Esophagus squamous epithelium (tissue), 5 donors: ENCODE data around the gene NEDD4L. TPM values are rescaled to one million over a fixed set of nuclear protein-coding genes. Genes with fewer than 3 reads are reported as not detected.
A peak's percentile ranks its signal among the peaks of the same experiment; 100 is the strongest.

Experiments used
- DNase-seq: peaks from one replicate; lab custom pipeline; 2025; lab: John Stamatoyannopoulos, UW
- H3K27ac ChIP-seq, 4 donors: fragments of 200-600 bp; sonication (generic); one replicate each; pipeline ENCODE4 v1.5.1; 2016 to 2019; ENCODE audit warnings: mild to moderate bottlenecking in 1 of 4
- H3K27me3 ChIP-seq, 4 donors: fragments of 200-600 bp; sonication (generic); 1 replicate in 3 of 4; 2 replicates in 1 of 4; pipeline versions ENCODE4 v1.5.1 to v1.6.0; 2017 to 2021; ENCODE audit warnings: antibody characterized with exemption in 1 of 4
- H3K36me3 ChIP-seq, 3 donors: fragments of 200-600 bp; sonication (generic); one replicate each; pipeline ENCODE4 v1.5.1; 2016 to 2019
- H3K4me1 ChIP-seq, 3 donors: fragments of 200-600 bp; sonication (generic); one replicate each; pipeline ENCODE4 v1.5.1; 2017 to 2019
- H3K4me3 ChIP-seq, 4 donors: fragments of 200-600 bp; sonication (generic); 1 replicate in 3 of 4; 2 replicates in 1 of 4; pipeline ENCODE4 v1.5.1; 2016 to 2019; ENCODE audit warnings: mild to moderate bottlenecking in 2 of 4, moderate library complexity in 1 of 4
- H3K9me3 ChIP-seq, 3 donors: fragments of 200-600 bp; sonication (generic); one replicate each; pipeline ENCODE4 v1.5.1; 2016 to 2019
- POLR2A ChIP-seq, 4 donors: fragments of 450-650 bp; IDR thresholded peaks; one replicate each; pipeline ENCODE4 v1.6.1; 2017; ENCODE audit warnings: antibody characterized with exemption in 4 of 4, mild to moderate bottlenecking in 4 of 4, moderate library complexity in 3 of 4
- WGBS, 2 donors: methylation state at CpG; one replicate each; pipeline ENCODE4 v1.1.5; 2018; 5-methylcytosine and 5-hydroxymethylcytosine counted together
- intact Hi-C: fragments of 100-400 bp; cut with DNase I; formaldehyde crosslinking; loops from one replicate; pipeline ENCODE4 v1.15.0; 2022
- total RNA-seq, 4 donors: library from RNA; depleted of rRNA; stranded (reverse); fragments of >200 nt; gene quantifications; one replicate each; pipeline ENCODE4 v1.1.0, GENCODE V29; 2016
- TF ChIP-seq, protein P1 (sequence below), 6 experiments: fragments of 450-650 bp in 4 of 6; fragments of 200-600 bp in 2 of 6; sonication (generic) in 2 of 6; IDR thresholded peaks; one replicate each; pipeline ENCODE4 v1.5.1; 2016 to 2019; ENCODE audit warnings: antibody characterized with exemption in 6 of 6, mild to moderate bottlenecking in 4 of 6, moderate library complexity in 4 of 6
- donor health status: DM: yes; HTN: yes; CAD: no.

The NEDD4L gene
- total RNA-seq, 4 donors from 2014 or later: 17.0 to 27.6 (median 21.9) TPM

DNA sequence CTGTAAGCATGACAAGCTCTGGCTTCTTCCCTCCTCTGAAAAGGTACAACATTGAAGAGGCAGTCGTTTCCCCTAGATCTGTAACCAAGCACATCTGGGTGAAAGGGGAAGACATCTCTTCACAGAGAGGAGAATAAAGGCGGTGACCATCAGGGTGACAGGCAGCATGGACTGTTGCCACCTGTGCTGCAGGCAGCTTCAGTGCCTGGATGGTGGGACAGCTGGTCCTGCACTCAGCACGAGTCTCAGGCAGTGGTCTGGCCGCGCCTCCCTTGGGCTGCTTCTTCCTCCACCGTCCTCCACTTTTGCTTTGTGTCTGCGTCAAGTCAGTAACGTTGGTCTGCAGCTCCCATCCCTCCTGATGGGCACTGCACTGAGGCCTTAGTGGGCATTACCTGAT lies 264.4 kb downstream of the NEDD4L start:
- TF ChIP-seq POLR2A (IDR thresholded peaks at IDR 0.05): no peak
- TF ChIP-seq, protein P1, sequence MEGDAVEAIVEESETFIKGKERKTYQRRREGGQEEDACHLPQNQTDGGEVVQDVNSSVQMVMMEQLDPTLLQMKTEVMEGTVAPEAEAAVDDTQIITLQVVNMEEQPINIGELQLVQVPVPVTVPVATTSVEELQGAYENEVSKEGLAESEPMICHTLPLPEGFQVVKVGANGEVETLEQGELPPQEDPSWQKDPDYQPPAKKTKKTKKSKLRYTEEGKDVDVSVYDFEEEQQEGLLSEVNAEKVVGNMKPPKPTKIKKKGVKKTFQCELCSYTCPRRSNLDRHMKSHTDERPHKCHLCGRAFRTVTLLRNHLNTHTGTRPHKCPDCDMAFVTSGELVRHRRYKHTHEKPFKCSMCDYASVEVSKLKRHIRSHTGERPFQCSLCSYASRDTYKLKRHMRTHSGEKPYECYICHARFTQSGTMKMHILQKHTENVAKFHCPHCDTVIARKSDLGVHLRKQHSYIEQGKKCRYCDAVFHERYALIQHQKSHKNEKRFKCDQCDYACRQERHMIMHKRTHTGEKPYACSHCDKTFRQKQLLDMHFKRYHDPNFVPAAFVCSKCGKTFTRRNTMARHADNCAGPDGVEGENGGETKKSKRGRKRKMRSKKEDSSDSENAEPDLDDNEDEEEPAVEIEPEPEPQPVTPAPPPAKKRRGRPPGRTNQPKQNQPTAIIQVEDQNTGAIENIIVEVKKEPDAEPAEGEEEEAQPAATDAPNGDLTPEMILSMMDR (IDR thresholded peaks at IDR 0.05): no peak
- Histone ChIP-seq H3K36me3 (no peaks in the 10 kb centered on the region), H3K27ac (no peak overlapping the region), H3K4me1 (peaks cover 0 to 23% (median 3%) of the 10 kb centered on the region in 3 donors), H3K27me3 (no peaks in the 10 kb centered on the region), H3K9me3 (peaks cover 0 to 15% (median 0%) of the 10 kb centered on the region in 3 donors), H3K4me3 (no peak overlapping the region)
- intact Hi-C loops: no loop called here
- 82 to 92% methylated on average over 7 to 8 of the region's 8 CpGs for WGBS, 2 donors
- no peak for DNase-seq

DNA sequence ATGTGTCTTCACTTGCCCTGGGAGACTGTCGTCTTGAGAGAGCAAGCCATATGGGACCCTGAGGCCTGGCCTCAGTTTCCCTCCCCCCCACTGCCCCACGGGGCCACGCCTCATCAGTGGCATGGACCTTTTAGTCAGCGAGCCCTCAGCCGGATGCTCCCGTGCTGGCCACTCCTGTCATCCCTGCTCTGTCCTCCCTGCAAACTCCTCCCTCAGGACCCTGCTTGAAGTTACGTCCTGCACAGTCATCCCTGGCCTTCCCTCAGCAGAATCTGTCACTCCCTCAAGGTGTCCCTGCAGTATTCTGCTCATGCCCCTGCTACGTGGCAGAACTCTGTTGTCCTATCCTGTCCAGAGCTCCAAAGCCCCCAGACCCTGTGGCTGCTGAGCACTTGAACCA lies 265.1 kb downstream of the NEDD4L start:
- DNase-seq: no peak
- H3K9me3 ChIP-seq: peaks cover 0 to 15% (median 0%) of the 10 kb centered on the region in 3 donors
- H3K4me3 ChIP-seq: no peak overlapping the region
- H3K27me3 ChIP-seq: no peaks in the 10 kb centered on the region
- WGBS, 2 donors: 83 to 93% methylated on average over 4 to 7 of the region's 8 CpGs
- no peaks in the 10 kb centered on the region for H3K36me3 ChIP-seq
- H3K4me1 ChIP-seq: peaks cover 3 to 30% (median 8%) of the 10 kb centered on the region in 3 donors
- H3K27ac ChIP-seq: no peak overlapping the region
- intact Hi-C loops: no loop called here
- TF ChIP-seq, protein P1 (IDR thresholded peaks at IDR 0.05): no peak
- TF ChIP-seq POLR2A (IDR thresholded peaks at IDR 0.05): no peak

DNA sequence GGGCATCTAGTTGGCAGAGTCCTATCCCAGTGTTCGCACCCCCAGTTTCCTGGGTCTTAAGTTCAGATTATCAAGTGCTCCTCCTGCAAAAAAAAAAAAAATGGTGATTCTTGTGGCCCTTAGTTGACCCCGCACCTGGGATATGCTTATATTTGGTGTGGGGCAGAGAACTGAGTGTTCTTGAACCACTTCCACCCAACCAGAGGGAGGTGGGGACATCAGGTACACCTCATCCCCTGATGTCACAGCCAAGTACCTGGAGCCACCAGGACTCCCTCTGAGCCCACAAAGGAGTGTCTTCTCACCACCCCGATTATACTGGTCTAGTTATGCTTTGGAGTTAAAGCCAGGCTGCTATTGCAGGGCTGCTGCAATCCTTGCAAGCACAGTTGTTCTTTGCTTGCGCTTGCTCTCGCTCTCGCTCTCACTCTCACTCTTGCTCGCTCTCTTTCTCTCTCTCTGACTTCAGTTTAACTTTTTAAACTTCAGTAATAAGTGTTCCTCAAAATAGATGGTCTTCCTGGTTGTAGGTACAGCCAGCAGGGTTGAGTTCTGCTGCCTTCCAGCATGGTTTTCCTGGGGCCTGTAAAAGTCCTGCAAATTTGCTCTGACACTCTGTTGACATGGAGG lies 265.7 kb downstream of the NEDD4L start:
- H3K4me3 ChIP-seq: no peak overlapping the region

DNA sequence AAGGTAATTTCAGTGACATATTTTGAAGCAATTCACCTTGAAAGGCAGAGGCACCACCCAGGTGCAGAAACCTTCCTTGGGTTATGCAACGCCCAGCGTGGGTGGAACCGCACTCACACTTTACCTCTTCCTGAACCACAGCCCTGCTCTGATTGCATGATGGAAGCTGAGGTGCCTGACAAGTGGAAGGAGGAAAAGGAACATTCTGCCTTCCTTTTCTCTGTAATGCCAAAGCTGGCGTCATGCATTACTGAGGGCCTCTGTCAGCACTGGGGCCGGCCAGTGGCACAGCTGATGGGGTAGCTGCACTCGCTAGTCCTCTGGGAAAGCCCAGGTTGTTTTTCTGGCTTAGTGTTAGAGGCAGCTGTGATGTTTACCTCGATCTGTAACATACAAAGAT lies 266.5 kb downstream of the NEDD4L start:
- WGBS, 2 donors: 38 to 61% methylated on average over 6 to 7 of the region's 7 CpGs
- no peaks in the 10 kb centered on the region for H3K27me3 ChIP-seq
- intact Hi-C loops: no loop called here
- H3K4me3 ChIP-seq: no peak overlapping the region
- H3K9me3 ChIP-seq: peaks cover 0 to 7% (median 0%) of the 10 kb centered on the region in 3 donors
- H3K36me3 ChIP-seq: no peaks in the 10 kb centered on the region
- TF ChIP-seq, protein P1 (IDR thresholded peaks at IDR 0.05): no peak
- no peak for TF ChIP-seq POLR2A (IDR thresholded peaks at IDR 0.05)
- peak overlapping the region in 3 of 4 donors; percentile 54 to 76 (median 69) for H3K27ac ChIP-seq
- H3K4me1 ChIP-seq: peaks cover 13 to 44% (median 18%) of the 10 kb centered on the region in 3 donors
- DNase-seq: no peak

More for the DNA sequence above, 265.7 kb downstream of the NEDD4L start:
- Histone ChIP-seq H3K27me3 (no peaks in the 10 kb centered on the region), H3K9me3 (peaks cover 0 to 15% (median 0%) of the 10 kb centered on the region in 3 donors), H3K36me3 (no peaks in the 10 kb centered on the region), H3K27ac (peak overlapping the region in 3 of 4 donors; percentile 3 to 69 (median 67)), H3K4me1 (peaks cover 9 to 36% (median 12%) of the 10 kb centered on the region in 3 donors)
- intact Hi-C loops: no loop called here
- DNase-seq: no peak
- 82 to 85% methylated on average over 7 of the region's 7 CpGs for WGBS, 2 donors
- TF ChIP-seq, protein P1 (IDR thresholded peaks at IDR 0.05): no peak
- TF ChIP-seq POLR2A (IDR thresholded peaks at IDR 0.05): no peak

DNA sequence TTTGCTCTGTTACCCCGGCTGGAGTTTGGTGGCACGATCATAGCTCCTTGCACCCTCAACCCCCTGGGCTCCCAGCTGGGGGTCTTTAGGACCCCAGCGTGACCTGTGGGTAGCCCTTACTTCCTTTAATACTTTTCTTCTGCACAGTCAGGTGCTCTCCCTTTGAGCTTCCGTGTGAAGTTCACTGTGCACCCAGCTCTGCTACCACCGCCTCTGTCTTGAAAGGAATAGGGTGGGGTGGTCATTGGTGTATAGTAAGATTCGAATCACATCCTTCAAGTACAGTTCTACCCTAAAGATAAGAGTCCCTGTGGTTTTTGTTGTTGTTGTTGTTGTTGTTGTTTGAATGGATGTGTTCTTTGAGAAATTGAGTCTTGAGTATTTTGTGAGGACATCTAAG lies 267.4 kb downstream of the NEDD4L start:
- TF ChIP-seq POLR2A (IDR thresholded peaks at IDR 0.05): no peak
- TF ChIP-seq, protein P1 (IDR thresholded peaks at IDR 0.05): no peak
- no peak for DNase-seq
- Histone ChIP-seq H3K4me1 (peaks cover 13 to 52% (median 18%) of the 10 kb centered on the region in 3 donors), H3K36me3 (no peaks in the 10 kb centered on the region), H3K27ac (peak overlapping the region in 3 of 4 donors; percentile 54 to 76 (median 69)), H3K4me3 (no peak overlapping the region), H3K9me3 (no peaks in the 10 kb centered on the region), H3K27me3 (no peaks in the 10 kb centered on the region)
- 85 to 87% methylated on average over 6 of the region's 6 CpGs for WGBS, 2 donors
- intact Hi-C loops: no loop called here
